Stimulated activated CD4-positive, alpha-beta T cell treated with anti-CD3 and anti-CD28 coated beads, Interleukin-4, amount 100 ng/mL, for 24 hours (primary cell): ENCODE data around the gene LLGL1.

ENCODE experiments used
- DNase-seq: peaks from one replicate; pipeline ENCODE4 v3.0.0-alpha.2; 2020

The LLGL1 gene

GRCh38 chr17:18278867-18279266 is 53.4 kb downstream of the LLGL1 start:
- DNase-seq, result no peak

GRCh38 chr17:18280249-18280648 is 54.8 kb downstream of the LLGL1 start:
- DNase-seq, result no peak

GRCh38 chr17:18280766-18281371 is 55.4 kb downstream of the LLGL1 start:
- no peak for DNase-seq

- no peak for DNase-seq
Measured at GRCh38 chr17:18281788-18282187, 56.4 kb downstream of the LLGL1 start.

GRCh38 chr17:18285296-18285695 is 59.9 kb downstream of the LLGL1 start:
- DNase-seq, result no peak

GRCh38 chr17:18291718-18292540 is 66.5 kb downstream of the LLGL1 start:
- DNase-seq, result no peak
